Endometrial microvascular endothelial cells (primary cell): ENCODE measurements around the gene TOMM22. TPM values are rescaled to one million over a fixed set of nuclear protein-coding genes. Genes with fewer than 3 reads are reported as not detected.
"Not testable (repeated sequence)": the region's sequence is repeated elsewhere in the genome, so short reads cannot be mapped to it uniquely, and the experiment has no call there.

Experiments used
- in situ Hi-C: cut with HindIII; loops from 2 replicates; pipeline ENCODE4 v1.10.0; 2017; ENCODE audit warnings: low sequenced_read_pairs, low pct_unique_long_range_greater_than_20kb; ENCODE audit errors: inconsistent ontology term
- total RNA-seq: library from RNA; depleted of rRNA; stranded (reverse); fragments of >200 nt; gene quantifications from one replicate; pipeline ENCODE4 v1.2.3, GENCODE V29; 2015; ENCODE audit errors: inconsistent ontology term

The TOMM22 gene
- 123 TPM for total RNA-seq

GRCh38 chr22:38681582-38682335 lies at the start of gene TOMM22:
Gene TOMM22, plus strand, starts transcription at chr22:38681957. Its CDS starts 22 bp downstream, at chr22:38681979.
- in situ Hi-C loops: no loop called here

GRCh38 chr22:38632528-38632927 lies 49.2 kb upstream of the TOMM22 start:
- in situ Hi-C loops: no loop called here

GRCh38 chr22:38638216-38638615 lies 43.5 kb upstream of the TOMM22 start:
- in situ Hi-C loops: no loop called here

- in situ Hi-C loops: no loop called here
These were observed 43.0 kb upstream of the TOMM22 start for GRCh38 chr22:38638728-38639127.

- in situ Hi-C loops: no loop called here
These were observed 40.2 kb upstream of the TOMM22 start for GRCh38 chr22:38641476-38642040.

GRCh38 chr22:38644245-38644644 lies 37.5 kb upstream of the TOMM22 start:
- in situ Hi-C loops: not testable (repeated sequence)

- in situ Hi-C loops: no loop called here
These were observed 36.3 kb upstream of the TOMM22 start for GRCh38 chr22:38645430-38645829.

- in situ Hi-C loops: no loop called here
These were observed 31.8 kb upstream of the TOMM22 start for GRCh38 chr22:38649841-38650522.

GRCh38 chr22:38652859-38653258 lies 28.9 kb upstream of the TOMM22 start:
- in situ Hi-C loops: no loop called here

- in situ Hi-C loops: no loop called here
These were observed 28.0 kb upstream of the TOMM22 start for GRCh38 chr22:38653741-38654140.

GRCh38 chr22:38655519-38656255 lies 26.1 kb upstream of the TOMM22 start:
- in situ Hi-C loops: no loop called here

GRCh38 chr22:38656256-38657044 lies 25.3 kb upstream of the TOMM22 start, which contains the start of the genes CBY1 and FAM227A:
Gene CBY1, plus strand, starts transcription at chr22:38656638. Its CDS starts 11,417 bp downstream, at chr22:38668055.
Gene FAM227A, minus strand, starts transcription at chr22:38656392. Its CDS starts 6,224 bp downstream, at chr22:38650168.
- in situ Hi-C loops: no loop called here

GRCh38 chr22:38657045-38657909 lies 24.5 kb upstream of the TOMM22 start:
- in situ Hi-C loops: no loop called here

GRCh38 chr22:38674888-38675287 lies 6.9 kb upstream of the TOMM22 start:
- in situ Hi-C loops: no loop called here

GRCh38 chr22:38675833-38676232 lies 5.9 kb upstream of the TOMM22 start:
- in situ Hi-C loops: no loop called here

- in situ Hi-C loops: no loop called here
These were observed 3.1 kb downstream of the TOMM22 start for GRCh38 chr22:38684895-38685294.

GRCh38 chr22:38685761-38686160 lies 4.0 kb downstream of the TOMM22 start:
- in situ Hi-C loops: no loop called here

- in situ Hi-C loops: no loop called here
These were observed 7.9 kb downstream of the TOMM22 start for GRCh38 chr22:38689651-38690050.
